ENCODE data around the gene SYT12.
"Not testable (repeated sequence)": the region's sequence is repeated elsewhere in the genome, so short reads cannot be mapped to it uniquely, and the experiment has no call there.

The SYT12 gene

DNA sequence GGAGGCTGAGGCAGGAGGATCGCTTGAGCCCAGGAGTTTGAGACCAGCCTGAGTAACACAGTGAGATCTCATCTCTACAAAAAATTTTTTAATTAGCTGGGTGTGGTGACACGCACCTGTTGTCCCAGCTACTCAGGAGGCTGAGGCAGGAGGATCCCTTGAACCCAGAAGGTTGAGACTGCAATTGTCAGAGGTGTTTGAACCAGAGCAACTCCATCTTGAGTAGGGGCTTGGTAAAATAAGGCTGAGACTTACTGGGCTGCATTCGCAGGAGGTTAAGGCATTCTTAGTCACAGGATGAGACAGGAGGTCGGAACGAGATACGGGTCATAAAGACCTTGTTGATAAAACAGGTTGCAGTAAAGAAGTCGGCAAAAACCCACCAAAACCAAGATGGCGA, 17.7 kb upstream of the SYT12 start:
- H3K4me2 ChIP-seq (ENCODE audit: insufficient read depth, low read length, poor library complexity, severe bottlenecking); H3K18ac ChIP-seq (ENCODE audit: low read length); H3K14ac ChIP-seq (ENCODE audit: low read length); H4K91ac ChIP-seq (ENCODE audit: low read depth, low read length, poor library complexity); H3K36me3 ChIP-seq (replicated peaks in 1 of 2; ENCODE audit: control insufficient read depth in 2 of 2, insufficient read depth in 2 of 2, low read length in 2 of 2); H3K4ac ChIP-seq (ENCODE audit: low read length); DNase-seq (ENCODE audit: low spot score); H2AFZ ChIP-seq (ENCODE audit: low read length); H3K27ac ChIP-seq (replicated peaks; ENCODE audit: low read length); H3K23ac ChIP-seq (ENCODE audit: low read depth, low read length, poor library complexity); H3K4me3 ChIP-seq (ENCODE audit: low read length in 2 of 2); H3K79me1 ChIP-seq (ENCODE audit: low read depth, low read length); H3K9ac ChIP-seq (ENCODE audit: low read depth, low read length, poor library complexity); H2BK15ac ChIP-seq (ENCODE audit: low read length); H2BK120ac ChIP-seq (ENCODE audit: low read depth, low read length); H2BK5ac ChIP-seq (ENCODE audit: low read length); H3K9me3 ChIP-seq (replicated peaks in 1 of 2; ENCODE audit: control insufficient read depth in 2 of 2, insufficient read depth in 1 of 2, low read depth in 1 of 2, low read length in 2 of 2); H2BK12ac ChIP-seq (ENCODE audit: low read length); H2AK5ac ChIP-seq (ENCODE audit: low read depth, low read length); H3K27me3 ChIP-seq (ENCODE audit: control insufficient read depth in 3 of 3, insufficient read depth in 3 of 3, low read depth in 1 of 3, low read length in 3 of 3); H4K8ac ChIP-seq (ENCODE audit: low read depth, low read length): not testable (repeated sequence)
- no CpG with 5 or more reads among the region's 8 CpGs for WGBS, 2 donors (ENCODE audit: extremely low coverage in 2 of 2, insufficient read length in 2 of 2, insufficient replicate concordance in 1 of 2)
- H3K4me1 ChIP-seq (ENCODE audit: control insufficient read depth in 2 of 2, insufficient read depth in 1 of 2, low read depth in 1 of 2, low read length in 2 of 2) = peaks cover 10 to 17% of the 10 kb centered on the region in 2 donors

GRCh38 chr11:67006029-67006884, 16.7 kb upstream of the SYT12 start:
- Histone ChIP-seq H3K4me2 (ENCODE audit: insufficient read depth, low read length, poor library complexity, severe bottlenecking) (no peak overlapping the region), H3K27ac (replicated peaks; ENCODE audit: low read length) (no peak overlapping the region), H3K79me1 (ENCODE audit: low read depth, low read length) (no peaks in the 10 kb centered on the region), H4K8ac (ENCODE audit: low read depth, low read length) (peak overlapping the region; percentile 44), H2BK15ac (ENCODE audit: low read length) (no peak overlapping the region), H2BK12ac (ENCODE audit: low read length) (no peak overlapping the region), H3K9me3 (replicated peaks in 1 of 2; ENCODE audit: control insufficient read depth in 2 of 2, insufficient read depth in 1 of 2, low read depth in 1 of 2, low read length in 2 of 2) (no peaks in the 10 kb centered on the region), H2BK5ac (ENCODE audit: low read length) (no peak overlapping the region), H3K14ac (ENCODE audit: low read length) (no peak overlapping the region), H3K9ac (ENCODE audit: low read depth, low read length, poor library complexity) (no peak overlapping the region), H3K4ac (ENCODE audit: low read length) (no peak overlapping the region), H3K18ac (ENCODE audit: low read length) (no peak overlapping the region), H3K4me3 (ENCODE audit: low read length in 2 of 2) (no peak overlapping the region), H3K4me1 (ENCODE audit: control insufficient read depth in 2 of 2, insufficient read depth in 1 of 2, low read depth in 1 of 2, low read length in 2 of 2) (peaks cover 10 to 17% of the 10 kb centered on the region in 2 donors), H2BK120ac (ENCODE audit: low read depth, low read length) (no peak overlapping the region), H2AK5ac (ENCODE audit: low read depth, low read length) (no peak overlapping the region), H4K91ac (ENCODE audit: low read depth, low read length, poor library complexity) (no peak overlapping the region), H3K27me3 (ENCODE audit: control insufficient read depth in 3 of 3, insufficient read depth in 3 of 3, low read depth in 1 of 3, low read length in 3 of 3) (peaks cover 0 to 4% (median 0%) of the 10 kb centered on the region in 3 experiments), H2AFZ (ENCODE audit: low read length) (peak overlapping the region; percentile 77), H3K36me3 (replicated peaks in 1 of 2; ENCODE audit: control insufficient read depth in 2 of 2, insufficient read depth in 2 of 2, low read length in 2 of 2) (no peaks in the 10 kb centered on the region), H3K23ac (ENCODE audit: low read depth, low read length, poor library complexity) (no peak overlapping the region)
- WGBS, 2 donors (ENCODE audit: extremely low coverage in 2 of 2, insufficient read length in 2 of 2, insufficient replicate concordance in 1 of 2) = no CpG with 5 or more reads among the region's 14 CpGs
- no peak for DNase-seq (ENCODE audit: low spot score)

GRCh38 chr11:67007126-67007525, 15.8 kb upstream of the SYT12 start:
- Histone ChIP-seq H3K27ac (replicated peaks; ENCODE audit: low read length) (no peak overlapping the region), H3K14ac (ENCODE audit: low read length) (no peak overlapping the region), H3K4me2 (ENCODE audit: insufficient read depth, low read length, poor library complexity, severe bottlenecking) (no peak overlapping the region), H2BK12ac (ENCODE audit: low read length) (no peak overlapping the region), H3K4me3 (ENCODE audit: low read length in 2 of 2) (no peak overlapping the region), H2AK5ac (ENCODE audit: low read depth, low read length) (no peak overlapping the region), H3K4ac (ENCODE audit: low read length) (no peak overlapping the region), H3K4me1 (ENCODE audit: control insufficient read depth in 2 of 2, insufficient read depth in 1 of 2, low read depth in 1 of 2, low read length in 2 of 2) (peaks cover 8 to 14% of the 10 kb centered on the region in 2 donors), H4K91ac (ENCODE audit: low read depth, low read length, poor library complexity) (peak overlapping the region; percentile 75), H3K27me3 (ENCODE audit: control insufficient read depth in 3 of 3, insufficient read depth in 3 of 3, low read depth in 1 of 3, low read length in 3 of 3) (peaks cover 0 to 4% (median 0%) of the 10 kb centered on the region in 3 experiments), H2BK15ac (ENCODE audit: low read length) (no peak overlapping the region), H3K36me3 (replicated peaks in 1 of 2; ENCODE audit: control insufficient read depth in 2 of 2, insufficient read depth in 2 of 2, low read length in 2 of 2) (no peaks in the 10 kb centered on the region), H3K18ac (ENCODE audit: low read length) (peak overlapping the region; percentile 52), H3K9me3 (replicated peaks in 1 of 2; ENCODE audit: control insufficient read depth in 2 of 2, insufficient read depth in 1 of 2, low read depth in 1 of 2, low read length in 2 of 2) (no peaks in the 10 kb centered on the region), H2BK5ac (ENCODE audit: low read length) (no peak overlapping the region), H3K23ac (ENCODE audit: low read depth, low read length, poor library complexity) (no peak overlapping the region), H2BK120ac (ENCODE audit: low read depth, low read length) (no peak overlapping the region), H3K9ac (ENCODE audit: low read depth, low read length, poor library complexity) (no peak overlapping the region), H3K79me1 (ENCODE audit: low read depth, low read length) (no peaks in the 10 kb centered on the region), H4K8ac (ENCODE audit: low read depth, low read length) (no peak overlapping the region), H2AFZ (ENCODE audit: low read length) (peak overlapping the region; percentile 77)
- no peak for DNase-seq (ENCODE audit: low spot score)
- WGBS, 2 donors (ENCODE audit: extremely low coverage in 2 of 2, insufficient read length in 2 of 2, insufficient replicate concordance in 1 of 2) = no CpG with 5 or more reads among the region's 7 CpGs

DNA sequence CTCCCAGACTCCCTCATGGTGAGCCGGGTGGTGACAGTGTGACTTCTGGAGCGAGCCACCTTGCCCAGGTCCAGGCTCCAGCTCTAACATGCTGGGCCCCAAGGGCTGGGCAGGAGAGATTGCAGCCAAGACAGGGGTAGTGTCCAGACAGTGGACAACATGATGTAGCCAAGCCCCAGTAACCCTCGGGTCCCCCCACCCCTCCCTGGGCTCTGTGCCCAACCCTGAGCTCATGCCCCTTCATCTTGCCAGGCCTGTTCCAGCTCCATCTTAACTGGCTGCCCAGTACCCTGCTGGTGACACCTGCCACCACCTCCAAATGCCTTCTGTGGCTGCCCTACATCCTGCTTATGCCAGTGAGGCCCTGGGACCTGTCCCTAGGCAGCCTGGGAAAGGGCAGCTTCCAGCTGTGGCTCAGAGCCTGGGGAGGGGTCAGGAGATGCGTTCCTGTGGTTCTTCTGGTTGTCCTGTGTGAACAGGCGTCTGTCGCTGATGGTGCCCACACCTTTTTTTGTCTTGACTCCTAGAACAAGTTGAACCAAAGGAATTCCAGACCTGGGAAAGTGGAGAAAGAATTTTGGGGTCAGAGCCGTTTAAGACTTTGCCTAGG, 12.5 kb upstream of the SYT12 start:
- Histone ChIP-seq H3K4me2 (ENCODE audit: insufficient read depth, low read length, poor library complexity, severe bottlenecking) (no peak overlapping the region), H3K14ac (ENCODE audit: low read length) (no peak overlapping the region), H3K18ac (ENCODE audit: low read length) (no peak overlapping the region), H3K9me3 (replicated peaks in 1 of 2; ENCODE audit: control insufficient read depth in 2 of 2, insufficient read depth in 1 of 2, low read depth in 1 of 2, low read length in 2 of 2) (no peaks in the 10 kb centered on the region), H3K27me3 (ENCODE audit: control insufficient read depth in 3 of 3, insufficient read depth in 3 of 3, low read depth in 1 of 3, low read length in 3 of 3) (no peaks in the 10 kb centered on the region), H2BK15ac (ENCODE audit: low read length) (no peak overlapping the region), H3K4me1 (ENCODE audit: control insufficient read depth in 2 of 2, insufficient read depth in 1 of 2, low read depth in 1 of 2, low read length in 2 of 2) (peaks cover under 1 to 7% of the 10 kb centered on the region in 2 donors), H3K36me3 (replicated peaks in 1 of 2; ENCODE audit: control insufficient read depth in 2 of 2, insufficient read depth in 2 of 2, low read length in 2 of 2) (no peaks in the 10 kb centered on the region), H4K91ac (ENCODE audit: low read depth, low read length, poor library complexity) (no peak overlapping the region), H2BK12ac (ENCODE audit: low read length) (no peak overlapping the region), H2BK120ac (ENCODE audit: low read depth, low read length) (no peak overlapping the region), H3K4ac (ENCODE audit: low read length) (no peak overlapping the region), H2BK5ac (ENCODE audit: low read length) (no peak overlapping the region), H3K9ac (ENCODE audit: low read depth, low read length, poor library complexity) (no peak overlapping the region), H2AFZ (ENCODE audit: low read length) (no peak overlapping the region), H3K23ac (ENCODE audit: low read depth, low read length, poor library complexity) (no peak overlapping the region), H2AK5ac (ENCODE audit: low read depth, low read length) (no peak overlapping the region), H3K79me1 (ENCODE audit: low read depth, low read length) (no peaks in the 10 kb centered on the region), H3K27ac (replicated peaks; ENCODE audit: low read length) (no peak overlapping the region), H3K4me3 (ENCODE audit: low read length in 2 of 2) (no peak overlapping the region), H4K8ac (ENCODE audit: low read depth, low read length) (no peak overlapping the region)
- DNase-seq (ENCODE audit: low spot score) = no peak
- WGBS, 2 donors (ENCODE audit: extremely low coverage in 2 of 2, insufficient read length in 2 of 2, insufficient replicate concordance in 1 of 2) = no CpG with 5 or more reads among the region's 7 CpGs
